HG02798 (cell line): Measurements from ENCODE around the gene ZDHHC12.
A peak's percentile ranks its signal among the peaks of the same experiment; 100 is the strongest.

Experiments used
- ATAC-seq: cut with Tn5 transposase; IDR thresholded peaks from one replicate; pipeline ENCODE4 v1.9.1; 2021; ENCODE audit warnings: mild to moderate bottlenecking; ENCODE audit not compliant: unreplicated experiment, poor library complexity

Gene ZDHHC12

DNA sequence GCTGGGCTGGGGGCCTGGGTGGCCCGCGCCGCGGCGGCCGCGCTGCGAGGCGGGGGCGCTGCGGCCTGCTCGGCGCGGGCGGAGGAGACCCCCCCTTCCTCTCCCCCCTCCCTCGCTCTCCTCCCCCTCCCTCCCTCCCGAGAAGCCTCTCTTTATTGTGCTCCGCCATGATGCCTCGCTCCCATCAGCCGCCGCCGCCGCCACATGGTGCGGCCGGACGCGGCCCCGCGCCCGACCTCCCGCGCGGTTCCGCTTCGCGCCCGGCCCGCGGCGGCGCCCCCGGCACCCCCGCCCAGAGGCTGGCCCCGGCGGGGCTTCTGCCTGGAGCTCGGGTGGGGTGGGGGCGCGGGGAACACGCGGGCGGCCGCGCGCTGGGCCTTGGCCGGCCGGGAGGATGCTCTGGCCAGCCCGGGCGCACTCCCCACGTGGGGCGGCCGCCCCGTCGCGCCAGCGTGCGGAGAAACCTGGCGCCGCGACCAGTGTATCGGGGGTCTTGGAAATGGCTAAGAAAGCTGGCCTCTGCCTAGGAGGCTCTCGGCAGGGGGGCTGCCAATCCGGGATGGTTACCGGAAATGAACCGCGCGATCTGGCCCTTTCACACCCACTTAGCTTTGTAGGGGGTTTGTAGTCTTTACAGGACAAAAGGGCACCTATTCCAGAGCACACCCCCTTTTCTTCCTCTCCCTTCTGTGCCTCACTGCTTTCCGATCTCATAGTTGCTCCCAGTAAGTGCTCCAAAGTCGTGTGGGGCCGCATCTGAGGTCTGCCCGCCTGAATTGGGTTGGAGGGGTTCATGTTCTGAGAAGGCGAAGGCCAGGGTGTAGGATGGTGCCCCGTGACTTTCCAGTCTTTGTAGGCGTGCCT, 33.9 kb downstream of the ZDHHC12 start:
- peak; percentile 0 for ATAC-seq

DNA sequence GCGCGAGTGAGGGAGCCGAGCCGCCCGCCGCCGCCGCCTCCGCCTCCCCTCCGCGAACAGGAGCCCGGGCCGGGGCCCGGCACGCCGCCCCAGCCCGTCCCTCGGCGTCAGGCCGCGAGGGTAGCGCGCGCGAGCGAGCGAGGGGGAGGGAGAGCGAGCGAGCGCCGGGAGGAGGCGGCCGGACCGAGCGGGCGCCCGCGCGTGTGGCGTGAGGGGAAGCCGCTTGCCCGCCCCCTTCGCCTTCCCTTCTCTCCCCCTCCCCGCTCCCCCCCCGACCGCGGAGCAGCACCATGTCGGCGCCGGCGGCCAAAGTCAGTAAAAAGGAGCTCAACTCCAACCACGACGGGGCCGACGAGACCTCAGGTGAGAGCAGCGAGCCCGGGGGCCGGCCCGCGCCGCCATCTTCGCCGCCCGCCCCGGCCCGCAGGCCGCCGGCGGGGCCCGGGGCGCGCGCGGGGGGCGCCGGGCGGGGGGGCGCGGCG, 34.6 kb downstream of the ZDHHC12 start:
- peak; percentile 26 for ATAC-seq

DNA sequence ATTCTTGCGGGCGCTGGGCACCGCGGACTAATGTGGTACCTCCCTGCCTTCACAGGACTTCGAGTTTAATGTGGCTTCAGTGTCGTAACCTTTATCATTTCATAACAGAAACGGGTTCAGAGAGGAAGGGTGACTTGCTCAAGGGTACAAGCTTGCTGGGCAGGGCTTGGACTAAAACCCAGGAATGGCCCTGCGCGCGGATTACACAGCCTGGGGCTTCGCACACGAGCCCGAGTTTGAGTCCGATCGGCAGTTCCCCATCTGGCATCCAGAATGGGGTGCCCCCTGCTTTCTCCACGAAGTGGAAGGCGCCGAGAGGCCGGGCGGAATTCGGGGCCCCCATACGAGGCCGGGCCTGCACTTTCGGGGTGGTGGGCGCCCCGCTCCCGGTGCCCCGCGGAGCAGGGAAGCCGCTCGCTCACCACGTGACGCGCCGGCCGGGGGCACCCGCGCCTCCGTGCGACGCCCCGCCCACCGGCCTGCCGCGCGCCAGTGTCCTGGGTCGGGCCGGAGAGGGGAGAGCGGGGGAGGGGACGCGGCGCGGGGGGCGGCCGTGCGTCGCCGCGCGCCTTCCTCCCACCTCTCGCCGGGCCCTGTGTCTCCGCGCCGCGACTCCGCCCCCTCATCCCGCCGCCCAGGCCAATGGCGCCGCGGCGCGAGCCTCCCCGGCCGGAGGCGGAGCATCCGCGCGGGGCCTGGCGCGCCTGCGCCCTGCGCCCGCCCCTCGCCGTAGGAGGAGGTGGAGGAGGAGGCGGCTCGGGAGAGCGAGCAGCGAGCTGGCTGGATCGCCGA, 35.2 kb downstream of the ZDHHC12 start, which contains the start of gene SET:
Gene SET (plus strand): TSS at position 722 of the 792 bp plus-strand sequence. CDS start 361 bp downstream, outside the sequence.
- peak; percentile 85 for ATAC-seq

DNA sequence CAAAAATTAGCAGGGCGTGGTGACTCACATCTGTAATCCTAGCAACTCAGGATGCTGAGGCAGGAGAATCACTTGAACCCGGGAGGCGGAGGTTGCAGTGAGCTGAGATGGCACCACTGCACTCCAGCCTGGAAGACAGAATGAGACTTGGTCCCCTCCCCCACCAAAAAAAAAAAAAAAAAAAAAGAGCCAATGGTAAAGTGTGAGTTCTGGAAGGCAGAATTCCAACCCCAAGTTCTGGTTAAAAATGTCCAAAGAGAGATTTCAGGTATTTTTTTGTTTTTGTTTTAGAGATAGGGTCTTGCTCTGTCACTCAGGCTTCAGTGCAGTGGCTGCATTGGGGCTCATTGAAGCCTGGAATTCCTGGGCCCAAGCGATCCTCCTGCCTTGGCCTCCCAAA, 36.5 kb downstream of the ZDHHC12 start:
- ATAC-seq: no peak

DNA sequence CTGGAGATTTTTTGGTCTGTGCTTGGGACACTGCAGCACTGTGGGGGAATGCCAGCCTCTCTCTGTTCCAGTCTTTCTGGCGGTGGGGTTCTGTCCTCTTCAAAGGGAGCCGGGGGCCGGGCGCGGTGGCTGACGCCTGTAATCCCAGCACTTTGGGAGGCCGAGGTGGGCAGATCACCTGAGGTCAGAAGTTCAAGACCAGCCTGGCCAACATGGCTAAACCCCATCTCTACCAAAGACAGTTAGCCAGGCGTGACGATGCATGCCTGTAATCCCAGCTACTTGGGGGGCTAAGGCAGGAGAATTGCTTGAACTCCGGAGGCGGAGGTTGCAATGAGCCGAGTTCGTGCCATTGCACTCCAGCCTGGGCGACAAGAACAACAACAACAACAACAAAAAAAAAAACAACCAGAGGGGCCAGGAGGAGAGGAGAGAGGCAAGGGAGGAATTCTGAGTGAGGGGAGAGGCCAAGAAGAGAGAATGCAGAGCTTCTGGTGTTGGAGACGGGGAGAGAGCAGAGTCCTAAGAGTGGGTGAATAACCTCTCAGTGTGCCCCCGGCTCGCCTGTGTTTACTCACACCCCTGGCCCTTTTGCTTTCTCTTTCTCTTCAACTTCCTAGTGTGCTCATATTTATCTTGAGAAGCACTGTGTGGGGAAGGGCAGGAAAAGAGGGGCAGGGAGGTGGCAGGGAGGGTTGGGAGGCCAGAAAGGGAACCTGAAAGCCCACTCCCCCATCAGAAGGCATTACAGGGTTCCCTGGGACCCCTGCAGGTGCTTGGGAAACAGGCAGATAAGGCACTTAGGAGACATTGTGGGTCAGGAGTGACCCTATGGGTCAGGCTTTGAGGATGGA, 38.1 kb downstream of the ZDHHC12 start:
- ATAC-seq: no peak

DNA sequence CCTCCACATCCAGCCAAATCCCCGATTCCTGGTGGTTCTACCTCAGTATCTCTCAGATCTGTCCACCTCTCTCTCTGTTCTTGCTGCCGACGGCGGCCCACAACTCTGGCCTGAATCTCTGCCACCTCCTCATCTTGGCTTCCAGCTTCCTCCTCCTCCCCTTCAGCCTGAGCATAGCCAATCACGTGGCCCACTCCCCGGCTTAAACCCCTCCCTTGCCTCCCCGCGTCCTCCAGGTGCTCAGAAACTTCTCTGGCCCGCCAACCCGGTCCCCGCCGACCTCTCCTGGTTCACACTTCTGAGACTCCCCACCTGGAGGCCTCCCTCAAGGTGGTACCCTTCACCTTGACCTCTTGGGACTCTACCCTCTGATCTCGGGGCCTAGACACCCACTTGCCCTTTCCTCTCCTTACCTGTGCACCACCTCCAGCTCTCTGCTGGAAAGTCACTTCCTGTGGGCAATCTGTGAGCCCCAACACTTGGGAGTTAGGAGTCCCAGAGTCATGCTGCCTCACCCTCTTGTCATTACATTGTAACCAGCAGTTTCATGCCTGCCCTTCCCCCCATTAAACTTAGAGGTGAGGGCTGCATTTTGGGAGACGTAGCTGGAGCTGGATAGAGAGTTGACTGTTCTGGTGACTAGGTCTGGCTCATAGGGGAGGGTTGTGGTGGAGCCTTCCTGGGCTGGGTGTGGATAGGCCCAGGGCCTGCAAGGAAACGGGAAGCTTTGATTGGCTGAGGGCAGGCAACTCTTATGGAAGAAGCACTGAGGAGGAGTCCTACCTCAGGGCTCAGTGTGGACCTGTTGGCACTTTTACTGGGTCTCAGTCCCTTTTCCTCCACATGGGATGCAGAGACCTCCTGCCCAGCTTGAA, 39.4 kb downstream of the ZDHHC12 start:
- ATAC-seq: peak; percentile 31

DNA sequence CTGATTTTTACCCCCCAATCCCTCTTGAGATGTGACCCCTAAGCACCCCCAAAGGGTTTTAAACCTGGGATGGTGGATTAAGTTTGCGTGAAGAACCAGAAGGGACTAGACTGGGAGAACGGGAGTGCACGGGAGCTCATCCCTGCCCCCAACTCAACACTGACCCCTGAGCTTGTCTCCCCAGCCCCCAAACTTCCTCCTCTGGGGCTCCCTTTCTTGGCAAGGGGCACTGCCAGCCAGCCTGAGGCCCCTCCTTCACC, 39.9 kb downstream of the ZDHHC12 start:
- no peak for ATAC-seq

DNA sequence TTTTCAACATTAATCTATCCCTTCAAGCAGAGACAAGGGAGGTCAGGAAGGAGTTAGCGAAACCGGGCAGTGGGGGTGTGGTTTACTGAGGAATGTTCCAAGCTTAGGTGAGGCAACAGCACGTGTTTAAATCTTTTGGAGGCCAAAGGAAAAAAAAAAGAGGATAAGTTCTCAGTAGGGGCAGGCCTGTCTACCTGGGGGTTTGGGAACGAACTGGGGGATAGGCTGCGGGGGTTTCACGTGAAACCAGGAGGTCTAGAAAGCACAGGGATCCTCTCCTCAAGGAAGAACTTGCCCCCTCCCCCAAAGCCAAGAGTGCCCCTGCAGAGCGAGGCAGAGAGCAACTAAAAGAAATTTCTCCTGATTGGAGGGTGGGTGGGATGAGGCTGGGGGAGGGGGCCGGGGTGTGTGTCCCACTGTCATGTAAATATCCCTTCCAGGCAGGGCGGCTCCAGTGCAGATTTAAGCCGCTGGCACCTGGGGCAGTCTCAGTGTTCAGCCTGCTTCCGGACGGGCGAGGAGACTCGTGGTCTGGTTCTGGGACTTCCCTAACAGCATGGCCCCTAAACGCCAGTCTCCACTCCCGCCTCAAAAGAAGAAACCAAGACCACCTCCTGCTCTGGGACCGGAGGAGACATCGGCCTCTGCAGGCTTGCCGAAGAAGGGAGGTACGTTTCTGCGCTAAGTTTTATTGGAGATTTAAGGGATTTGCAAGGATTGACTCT, 40.4 kb downstream of the ZDHHC12 start:
- ATAC-seq: no peak

DNA sequence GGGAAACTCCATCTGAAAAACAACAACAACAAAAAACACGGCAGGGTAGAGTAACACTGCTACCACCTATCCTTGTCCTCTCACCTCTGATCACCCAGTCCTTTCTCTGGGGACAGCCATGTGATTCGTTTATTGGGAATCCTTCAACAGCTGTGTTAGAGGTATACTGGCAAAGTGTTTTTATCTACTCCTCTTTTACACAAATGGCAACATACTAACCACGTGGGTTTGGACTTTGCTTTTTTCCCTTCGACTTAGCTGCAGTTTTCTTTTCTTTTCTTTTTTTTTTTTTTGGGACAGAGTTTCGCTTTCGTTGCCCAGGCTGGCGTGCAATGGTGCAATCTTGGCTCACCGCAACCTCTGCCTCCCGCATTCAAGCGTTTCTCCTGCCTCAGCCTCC, 46.1 kb downstream of the ZDHHC12 start:
- no peak for ATAC-seq

DNA sequence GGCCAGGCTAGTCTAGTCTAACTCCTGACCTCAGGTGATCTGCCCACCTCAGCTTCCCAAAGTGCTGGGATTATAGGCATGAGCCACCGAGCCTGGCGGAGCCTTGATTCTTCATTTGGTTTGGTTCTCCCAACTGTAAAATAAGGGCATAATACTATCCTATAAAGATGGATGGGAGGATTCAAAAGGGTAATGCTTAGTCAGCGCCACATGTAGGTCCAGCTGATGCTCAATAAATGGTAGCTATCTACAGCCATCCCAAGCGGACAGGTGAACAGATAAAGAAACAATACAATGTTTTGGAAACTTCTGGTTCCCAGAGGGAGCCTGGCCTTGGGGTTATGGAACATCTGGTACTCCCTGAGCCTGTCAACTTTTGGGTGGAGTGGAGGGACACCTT, 48.5 kb downstream of the ZDHHC12 start:
- no peak for ATAC-seq
